NCI-H748 (cell line): ENCODE results near the gene ELL.
A peak's percentile ranks its signal among the peaks of the same experiment; 100 is the strongest.
"Not testable (repeated sequence)": the region's sequence is repeated elsewhere in the genome, so short reads cannot be mapped to it uniquely, and the experiment has no call there.

Source experiments
- DNase-seq: peaks from one replicate; lab custom pipeline; 2025; ENCODE audit not compliant: unreplicated experiment; lab: John Stamatoyannopoulos, UW

ELL gene

DNA sequence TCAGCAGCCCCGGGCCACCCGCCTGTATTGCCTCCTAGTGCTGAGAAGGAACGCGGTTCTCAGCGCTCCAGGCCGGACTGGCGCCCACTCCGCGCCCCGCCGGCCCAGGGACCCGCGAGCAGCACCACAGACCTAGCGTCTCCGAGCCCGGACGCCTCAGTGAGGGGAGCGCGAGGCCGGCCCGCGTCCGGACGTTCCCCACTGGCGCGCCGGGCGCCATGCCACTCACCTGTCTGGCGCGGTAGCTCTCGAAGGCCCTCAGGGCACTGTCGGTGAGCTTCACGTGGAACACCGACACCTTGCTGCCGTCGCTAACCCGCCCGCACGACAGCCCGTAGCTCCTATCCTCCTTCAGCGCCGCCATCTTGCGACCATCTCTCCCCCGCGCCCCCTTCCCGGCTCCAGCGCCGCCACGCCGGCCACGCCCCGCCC is at the start of gene ELL:
Gene ELL (minus strand): TSS at position 379 of the 432 bp plus-strand sequence. CDS start 15 bp downstream, at position 364.
- no peak for DNase-seq

DNA sequence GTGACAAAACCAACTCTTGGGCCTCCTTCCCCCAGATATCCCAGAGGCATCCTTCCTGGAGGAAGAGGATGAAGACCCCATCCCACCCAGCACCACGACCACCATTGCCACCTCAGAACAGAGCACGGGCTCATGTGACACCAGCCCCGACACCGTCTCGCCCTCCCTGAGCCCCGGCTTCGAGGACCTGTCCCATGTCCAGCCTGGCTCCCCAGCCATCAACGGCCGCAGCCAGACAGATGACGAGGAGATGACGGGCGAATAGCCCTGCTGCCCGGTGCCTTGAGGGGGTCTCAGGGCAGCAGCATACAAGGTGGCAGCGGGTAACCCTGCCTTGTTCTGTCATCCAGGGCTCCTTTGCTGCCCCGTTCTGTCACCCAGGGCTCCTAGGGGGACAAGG is 46.5 kb upstream of the ELL start:
- no peak for DNase-seq

DNA sequence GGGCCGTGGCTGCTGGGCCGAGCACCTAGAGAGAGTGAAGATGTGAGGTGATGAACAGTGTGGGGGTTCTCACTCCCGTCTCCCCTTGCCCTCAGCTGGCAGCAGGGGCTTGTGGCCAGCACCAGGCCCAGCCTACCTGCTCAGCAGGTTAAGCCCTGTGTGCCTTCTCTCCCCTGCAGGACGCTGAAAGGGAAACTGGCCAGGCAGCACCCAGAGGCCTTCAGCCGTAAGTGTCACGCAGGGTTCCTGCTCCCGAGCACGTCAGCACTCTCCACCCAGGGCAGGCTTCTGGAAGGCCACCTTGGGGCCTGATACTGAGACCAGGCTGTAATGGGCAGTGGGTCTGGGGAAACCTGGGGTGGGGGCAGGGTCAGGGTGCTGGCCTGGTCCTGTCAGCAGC is 45.1 kb upstream of the ELL start:
- no peak for DNase-seq

DNA sequence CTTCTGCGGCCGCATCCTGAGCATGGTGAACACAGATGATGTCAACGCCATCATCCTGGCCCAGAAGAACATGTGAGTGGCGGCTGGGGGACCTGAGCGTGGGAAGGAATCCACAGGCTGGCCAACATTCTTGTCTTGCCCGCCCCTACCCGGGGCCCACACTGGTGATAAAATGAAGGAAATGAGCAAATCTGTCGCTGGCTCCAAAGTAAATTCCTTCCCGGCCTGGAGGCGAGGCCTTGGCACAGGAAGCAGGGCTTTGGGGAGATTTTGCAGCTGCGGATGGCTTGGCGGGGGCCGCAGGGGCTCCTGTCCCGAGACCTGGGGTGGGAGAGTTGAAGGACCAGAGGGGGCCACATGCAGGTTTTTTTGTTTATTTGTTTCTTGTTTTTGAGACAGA is 40.2 kb upstream of the ELL start:
- no peak for DNase-seq

DNA sequence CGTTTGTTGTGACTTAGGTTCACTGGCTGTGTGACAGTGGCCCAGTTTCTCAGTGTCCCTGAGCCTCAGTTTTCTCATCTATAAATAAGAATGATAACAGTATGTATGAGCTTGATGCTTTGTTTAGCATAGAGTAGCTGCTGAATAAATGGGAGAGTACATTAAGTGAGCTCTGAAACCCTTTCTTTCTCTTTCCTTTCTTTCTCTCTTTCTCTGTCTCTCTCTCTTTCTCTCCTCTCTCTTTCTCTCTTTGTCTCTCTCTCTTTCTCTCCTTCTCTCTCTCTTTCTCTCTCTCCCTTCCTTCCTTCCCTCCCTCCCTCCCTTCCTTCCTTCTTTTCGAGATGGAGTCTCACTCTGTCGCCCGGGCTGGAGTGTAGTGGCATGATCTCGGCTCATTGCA is 37.8 kb upstream of the ELL start:
- no peak for DNase-seq

DNA sequence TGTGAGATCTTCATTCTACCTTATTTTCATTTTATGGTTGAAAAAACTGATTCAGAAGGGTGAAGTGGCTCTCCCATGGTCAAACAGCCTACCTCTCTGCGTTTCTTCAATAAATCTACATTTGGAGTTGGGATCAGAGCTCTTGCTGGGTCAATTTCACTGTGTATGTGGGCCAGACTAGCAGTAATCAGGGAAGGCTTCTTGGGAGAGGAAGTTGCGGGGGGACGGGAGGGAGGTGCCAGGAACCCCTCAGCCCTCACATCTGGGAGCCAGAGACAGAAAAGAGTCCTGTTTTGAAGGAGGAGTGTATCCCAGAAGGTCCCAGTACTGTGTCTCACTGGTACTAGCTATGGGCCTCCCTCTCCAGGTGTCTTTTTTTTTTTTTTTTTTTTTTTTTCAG is 36.7 kb upstream of the ELL start:
- DNase-seq: no peak

DNA sequence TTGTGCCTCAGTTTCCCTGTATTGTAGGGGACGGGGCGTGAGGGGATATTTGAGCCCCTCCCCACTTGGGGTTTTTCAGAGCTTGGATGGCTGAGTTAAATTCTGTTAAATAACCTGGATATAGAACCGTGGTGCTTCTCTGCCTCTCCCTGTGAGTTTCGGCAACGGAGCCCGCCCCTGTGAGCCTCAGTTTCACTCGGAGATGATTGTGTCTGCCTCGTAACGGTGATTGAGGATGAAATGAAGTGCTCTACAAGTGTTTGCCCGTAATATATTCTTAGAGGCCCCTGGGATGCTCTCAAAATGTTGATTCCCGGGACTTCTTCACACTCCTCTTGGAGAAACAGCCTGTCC is 36.3 kb upstream of the ELL start:
- DNase-seq: no peak

DNA sequence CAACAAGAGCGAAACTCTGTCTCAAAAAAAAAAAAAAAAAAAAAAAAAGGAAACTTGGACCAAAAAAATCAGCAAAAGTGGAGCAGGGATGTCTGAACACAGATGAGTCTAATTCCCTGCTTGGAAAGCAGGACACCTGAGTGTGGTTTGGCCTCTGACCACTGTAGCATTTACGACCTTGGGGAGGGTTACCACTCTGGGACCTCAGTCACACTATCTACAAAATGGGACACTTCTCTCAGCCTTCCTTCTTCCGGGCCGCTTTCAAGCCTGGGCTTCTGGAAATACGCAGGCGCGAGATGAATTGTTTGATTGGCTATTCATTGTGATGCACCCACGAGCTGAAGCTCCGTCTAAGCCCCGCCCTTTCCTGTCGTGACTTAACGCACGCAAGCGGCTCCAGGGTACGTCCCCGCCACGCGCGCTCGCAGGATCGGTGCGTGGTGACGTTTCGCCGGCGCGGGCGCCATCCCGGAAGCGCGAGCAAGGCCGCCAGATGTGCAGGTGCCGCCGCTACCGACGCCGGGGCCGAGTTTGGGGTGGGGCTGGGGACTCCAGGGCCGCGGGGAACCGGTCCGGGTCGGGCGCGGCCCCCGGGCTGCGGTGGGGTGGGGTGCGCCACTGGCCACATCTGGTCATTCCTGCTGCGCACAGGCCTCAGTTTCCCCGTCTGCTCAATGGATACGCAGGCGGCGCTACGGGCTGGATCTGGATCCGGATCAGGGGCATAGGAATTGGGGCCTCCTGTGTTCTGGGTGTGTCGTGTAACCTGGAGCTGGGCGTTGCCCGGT is 35.7 kb upstream of the ELL start, which contains the start of gene KXD1:
Gene KXD1 (plus strand): TSS at position 460 of the 791 bp plus-strand sequence. CDS start 4,187 bp downstream, outside the sequence.
- DNase-seq: peak; percentile 98

DNA sequence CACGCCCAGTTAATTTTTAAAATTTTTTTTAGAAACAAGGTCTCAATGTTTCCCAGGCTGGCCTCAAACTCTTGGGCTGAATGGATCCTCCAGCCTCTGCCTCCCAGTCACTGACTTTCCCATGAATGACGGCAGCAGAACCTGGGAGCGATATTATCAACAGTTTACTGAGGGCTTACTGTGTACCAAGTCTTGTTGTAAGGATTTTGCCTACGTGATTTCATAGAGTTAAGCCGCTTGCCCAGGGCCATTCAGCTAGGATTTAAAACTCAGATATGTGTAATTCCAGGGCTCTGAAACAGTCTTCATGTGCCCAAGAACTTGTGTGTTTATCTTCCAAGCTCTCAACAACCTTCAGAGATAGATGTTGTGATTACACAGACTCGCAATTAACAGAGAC is 29.8 kb upstream of the ELL start:
- DNase-seq: no peak

DNA sequence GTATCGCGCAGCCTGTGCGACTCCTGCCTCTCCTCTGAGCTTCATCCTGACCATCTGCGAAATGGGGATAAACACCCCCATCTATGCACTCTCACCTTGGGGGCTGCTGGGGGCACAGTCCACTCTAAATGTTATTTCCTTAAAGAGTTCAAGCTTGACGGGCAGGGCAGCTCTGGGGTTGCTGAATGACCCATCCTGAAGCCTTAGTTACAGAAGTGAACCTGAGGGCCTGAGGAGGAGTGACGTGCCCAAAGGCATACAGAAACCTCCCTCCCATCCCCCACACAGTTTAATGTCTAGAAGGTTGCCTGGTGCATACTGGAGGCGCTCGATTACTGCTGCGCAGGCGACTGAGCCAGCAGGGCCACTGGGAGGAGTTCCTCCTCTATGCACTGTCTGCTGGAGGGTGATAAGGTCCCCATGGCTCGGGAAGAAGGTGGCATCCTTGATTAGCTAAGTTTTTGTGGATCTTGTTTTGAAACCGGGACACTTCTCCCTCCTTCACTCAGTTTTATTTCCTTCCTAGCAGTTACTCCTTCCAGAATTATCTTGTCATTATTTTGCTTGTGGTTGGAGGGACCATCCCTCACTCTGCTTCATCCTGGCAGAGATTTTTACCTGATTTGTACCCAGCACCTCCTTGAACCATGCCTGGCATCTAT is 22.1 kb upstream of the ELL start:
- peak; percentile 63 for DNase-seq

DNA sequence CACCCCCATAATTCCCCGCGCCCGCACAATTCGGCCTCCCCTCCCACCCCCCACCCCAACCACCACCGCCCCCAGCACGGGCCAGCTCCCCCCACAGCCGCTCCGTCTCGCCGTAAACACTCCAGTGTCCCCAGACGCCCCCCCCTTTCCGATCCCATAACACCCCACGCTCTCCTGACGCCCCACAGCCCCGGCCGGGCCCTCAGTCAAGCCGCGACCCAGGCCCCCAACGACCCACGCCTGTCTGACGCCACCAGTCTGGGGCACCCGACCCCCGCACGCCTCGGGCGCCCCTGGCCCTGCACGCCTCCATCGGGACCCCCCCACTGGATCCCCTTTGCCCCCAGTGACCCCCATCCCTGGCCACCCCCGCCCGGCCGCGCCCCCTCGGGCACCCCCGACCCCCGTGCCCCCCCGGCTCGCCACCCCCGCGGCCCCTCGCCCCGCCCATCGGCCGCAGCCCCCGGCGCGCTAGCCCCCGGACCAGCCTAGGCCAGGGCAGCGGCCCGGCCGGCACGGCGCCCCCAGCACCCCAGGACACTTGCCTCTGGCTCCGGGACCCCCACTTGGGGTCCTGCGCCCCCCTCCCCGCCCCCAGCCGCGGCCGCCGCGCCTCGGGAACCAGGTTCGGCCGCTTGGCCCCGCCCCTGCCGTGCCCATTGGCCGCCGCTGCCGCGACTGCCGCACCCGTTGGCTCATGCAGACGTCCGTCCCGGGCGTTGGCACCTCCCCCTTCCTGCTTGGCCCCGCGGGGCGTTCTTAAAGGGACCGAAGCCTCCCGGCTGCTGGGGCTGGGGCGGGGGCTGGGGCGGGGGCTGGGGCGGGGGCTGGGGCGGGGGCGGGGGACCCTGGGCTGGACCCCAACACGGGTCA is 21.3 kb upstream of the ELL start, which contains the start of gene FKBP8:
Gene FKBP8 (minus strand): TSS at position 633 of the 873 bp plus-strand sequence. CDS start 1,603 bp downstream, outside the sequence.
- DNase-seq: peak; percentile 86

DNA sequence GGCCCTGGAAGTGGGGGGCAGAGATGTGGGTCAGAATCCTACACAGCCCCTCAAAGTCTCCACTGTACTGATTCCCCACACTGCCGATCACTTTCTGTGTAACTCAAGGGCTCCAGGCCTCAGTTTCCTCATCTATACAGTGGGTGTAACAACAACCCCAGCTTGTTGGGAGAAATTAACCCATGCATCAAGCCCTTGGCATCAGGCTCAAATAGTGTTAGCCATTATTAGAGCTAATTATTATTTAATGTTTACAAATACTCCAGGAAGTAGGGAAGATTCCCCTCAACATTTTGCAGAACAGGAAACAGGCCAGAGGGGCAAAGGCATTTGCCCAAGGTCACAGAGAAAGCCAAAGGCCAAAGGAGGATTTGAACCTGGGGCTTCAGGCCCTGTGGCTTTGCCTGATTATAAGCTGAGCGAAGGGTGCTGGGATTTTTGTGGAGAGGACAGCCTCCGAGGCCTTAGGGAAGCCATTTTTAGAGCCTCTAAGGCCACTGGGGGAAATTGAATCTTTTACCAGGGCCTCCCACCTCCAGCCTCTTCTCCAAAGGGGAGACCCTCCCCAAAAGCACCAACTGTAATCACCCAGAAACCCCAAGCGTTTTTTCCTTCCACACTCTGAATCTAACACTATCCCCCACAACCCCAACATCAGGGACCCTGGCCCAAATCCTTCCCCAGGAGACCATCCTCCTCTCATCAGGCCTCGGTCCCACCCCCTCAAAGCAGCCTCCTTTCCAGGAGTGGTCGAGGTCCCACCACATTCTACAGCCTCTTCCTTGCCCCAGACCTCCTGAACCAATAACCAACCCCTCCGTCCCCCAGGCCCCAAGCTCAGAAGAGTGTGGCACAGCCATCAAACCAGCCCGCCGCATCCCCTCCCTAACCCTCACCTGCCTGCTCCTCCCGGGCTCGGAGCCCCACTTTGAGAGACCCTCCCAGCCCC is 20.4 kb upstream of the ELL start:
- DNase-seq: no peak

DNA sequence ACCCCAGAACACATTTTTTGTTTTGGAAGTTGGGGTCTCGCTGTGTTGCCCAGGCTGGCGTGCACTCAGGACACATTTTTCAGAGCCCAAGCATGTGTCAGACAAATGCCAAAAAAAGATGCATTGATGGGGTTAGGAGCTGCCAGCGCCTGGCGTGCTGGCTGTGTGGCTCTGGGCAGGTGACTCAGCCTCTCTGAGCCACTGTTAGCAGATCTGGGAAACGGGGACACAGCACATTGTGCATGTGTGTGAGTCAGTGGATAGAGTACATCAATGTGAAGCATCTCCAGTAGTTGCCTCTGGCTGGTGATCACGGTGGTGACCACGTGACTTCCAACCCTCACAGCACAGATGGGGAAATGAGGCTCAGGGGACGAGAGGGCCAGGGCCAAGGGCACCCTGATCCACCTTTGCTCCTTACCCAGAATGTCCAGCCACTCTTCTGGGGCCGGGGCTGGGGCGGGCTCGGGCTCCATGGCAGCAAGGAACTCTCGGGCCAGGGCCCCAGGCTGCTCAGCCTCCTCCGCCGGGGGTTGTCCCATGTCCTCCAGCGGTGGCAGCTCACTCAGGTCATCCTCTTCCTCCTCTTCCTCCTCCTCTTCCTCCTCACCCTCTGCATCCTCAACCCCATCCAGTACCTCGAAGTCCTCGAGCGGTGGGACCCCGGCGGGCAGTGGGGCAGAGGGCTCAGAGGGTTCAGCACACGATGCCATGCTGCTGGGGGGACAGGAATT is 19.6 kb upstream of the ELL start:
- DNase-seq: no peak

DNA sequence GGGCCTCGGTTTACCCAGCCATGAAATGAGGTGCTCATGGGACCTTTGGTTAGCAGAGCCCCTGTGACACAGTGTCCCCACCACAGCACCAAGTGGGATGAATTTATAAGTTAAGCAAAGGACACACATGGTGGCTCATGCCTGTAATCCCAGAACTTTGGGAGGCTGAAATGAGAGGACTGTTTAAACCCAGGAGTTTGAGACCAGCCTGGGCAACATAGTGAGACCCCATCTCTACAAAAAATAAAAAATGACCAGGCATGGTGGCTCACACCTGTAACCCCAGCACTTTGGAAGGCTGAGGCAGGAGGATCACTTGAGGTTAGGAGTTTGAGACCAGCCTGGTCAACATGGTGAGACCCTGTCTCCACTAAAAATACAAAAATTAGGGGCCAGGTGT is 18.3 kb upstream of the ELL start:
- not testable (repeated sequence) for DNase-seq

DNA sequence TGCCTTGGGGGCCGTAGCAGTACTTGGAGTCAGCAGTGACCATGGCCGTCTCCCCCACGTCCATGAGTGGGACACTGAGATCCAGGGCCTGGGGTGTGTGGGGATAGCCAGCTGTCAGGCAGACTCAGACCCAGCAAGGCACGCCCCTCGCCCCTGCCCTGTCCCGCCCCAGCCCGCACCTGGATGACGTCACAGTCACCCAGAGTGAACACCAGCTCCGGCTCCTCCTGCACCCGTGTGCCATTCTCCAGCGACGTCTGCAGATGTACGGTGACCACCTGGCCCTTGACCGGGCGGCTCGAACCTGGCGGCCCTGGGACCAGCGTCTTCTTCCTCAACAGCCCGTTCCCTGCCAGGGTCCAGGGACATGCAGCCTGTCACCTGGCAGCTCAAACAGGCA is 17.5 kb upstream of the ELL start:
- no peak for DNase-seq

DNA sequence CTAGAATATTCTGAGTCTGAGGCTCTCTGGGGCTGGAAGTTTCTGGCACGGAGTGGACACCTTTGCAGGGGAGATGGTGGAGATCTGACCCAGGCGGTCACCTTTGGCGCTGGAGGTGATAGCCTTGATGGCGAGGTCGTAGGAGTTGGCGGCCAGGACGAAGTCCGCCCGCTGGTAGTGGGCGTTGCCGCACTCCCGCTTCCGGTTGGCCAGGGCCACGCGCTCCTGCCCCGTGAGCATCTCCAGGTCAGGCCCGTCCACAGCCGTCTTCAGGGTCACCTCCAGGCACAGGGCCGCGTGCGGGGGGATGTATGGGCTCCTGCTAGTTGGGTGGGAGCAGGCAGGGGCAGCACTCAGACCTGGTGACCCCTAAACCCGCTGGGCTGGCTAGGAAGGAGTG is 16.2 kb upstream of the ELL start:
- no peak for DNase-seq

DNA sequence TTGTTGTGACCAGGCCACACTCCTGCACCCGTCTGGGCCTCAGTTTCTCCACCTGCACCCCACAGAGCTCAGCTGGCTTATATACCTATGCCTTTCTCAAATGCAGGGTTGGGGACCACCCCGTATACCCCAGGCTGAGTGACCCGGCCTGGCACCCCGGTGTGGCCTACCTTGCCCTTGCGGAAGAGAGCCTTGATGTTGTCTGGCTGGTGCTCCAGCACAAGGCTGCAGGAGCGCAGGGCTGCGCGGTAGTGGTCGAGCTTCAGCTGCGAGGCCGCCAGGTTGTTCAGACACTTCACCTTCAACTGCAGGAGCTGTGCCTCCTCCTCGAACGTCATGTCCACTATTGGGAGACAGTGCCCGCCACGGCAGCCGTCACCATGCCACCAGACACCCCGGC is 15.6 kb upstream of the ELL start:
- no peak for DNase-seq

DNA sequence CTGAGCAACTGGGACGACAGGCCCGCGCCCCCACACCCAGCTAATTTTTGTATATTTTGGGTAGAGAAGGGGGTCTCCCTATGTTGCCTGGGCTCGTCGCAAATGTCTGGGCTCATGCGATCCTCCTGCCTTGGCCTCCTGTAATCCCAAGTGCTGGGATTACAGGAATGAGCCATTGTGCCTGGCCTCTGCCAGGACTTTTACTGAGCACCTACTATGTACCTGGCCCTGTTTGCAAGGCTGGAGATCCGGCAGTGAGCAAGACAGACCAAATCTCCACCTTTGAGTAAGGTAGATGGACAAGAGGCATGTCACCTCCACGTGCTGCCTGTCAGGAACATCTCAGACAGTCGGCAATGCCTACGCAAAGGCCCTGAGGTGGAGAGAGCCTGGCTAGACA is 14.6 kb upstream of the ELL start:
- DNase-seq: no peak

DNA sequence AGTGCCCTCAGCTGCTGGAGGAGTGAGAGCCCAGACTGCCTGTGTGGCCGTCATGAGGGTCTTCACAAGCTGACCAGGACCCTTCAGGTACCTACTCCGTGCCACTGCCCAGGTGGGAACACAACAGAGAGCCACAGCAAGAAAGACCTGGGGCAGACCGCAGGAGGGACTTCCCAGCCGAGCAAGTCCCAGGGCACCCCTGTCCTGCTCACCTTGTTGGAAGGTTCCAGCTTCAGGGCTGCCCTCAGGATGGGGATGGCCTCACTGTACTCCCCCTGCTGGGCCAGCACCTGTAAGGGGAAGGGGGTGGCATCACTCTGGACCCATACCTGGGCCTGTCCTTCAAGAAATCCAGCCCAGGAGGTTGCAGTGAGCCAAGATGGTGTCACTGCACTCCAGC is 11.2 kb upstream of the ELL start:
- DNase-seq: no peak
